ENCODE data around the gene SLC25A23. TPM values are rescaled to one million over a fixed set of nuclear protein-coding genes. Genes with fewer than 3 reads are reported as not detected.

SLC25A23 gene
- total RNA-seq, 1 donor = 22.8 TPM

DNA sequence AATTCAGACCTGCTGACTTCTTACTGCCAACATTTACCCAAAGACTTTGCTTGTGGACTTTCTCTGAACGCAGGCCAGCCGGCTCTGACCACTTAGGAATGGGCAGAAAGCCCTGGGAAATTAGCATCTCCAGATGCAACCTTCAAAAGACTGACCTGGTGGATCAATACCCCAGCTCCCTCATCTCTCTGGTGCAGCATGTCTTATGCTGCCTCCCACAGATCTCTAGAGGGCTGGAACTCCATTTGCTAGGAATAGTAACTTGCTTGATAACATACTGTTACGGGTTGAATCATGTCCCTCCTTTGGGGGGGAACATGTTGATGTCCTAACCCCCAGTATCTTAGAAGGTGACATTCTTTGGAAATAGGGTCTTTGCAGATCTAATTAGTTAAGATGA, 13.1 kb downstream of the SLC25A23 start:
- H3K36me3 ChIP-seq (ENCODE audit: insufficient read depth, low read length) = no peaks in the 10 kb centered on the region
- H3K27me3 ChIP-seq (ENCODE audit: insufficient read depth, low read length) = no peaks in the 10 kb centered on the region
- TF ChIP-seq CTCF (IDR thresholded peaks at IDR 0.05; ENCODE audit: extremely low read depth, low read depth, low read length) = no peak
- no peak overlapping the region for H3K4me3 ChIP-seq (ENCODE audit: insufficient read depth, low read length)
- no peak overlapping the region for H3K27ac ChIP-seq (ENCODE audit: low read depth, low read length)
- H4K20me1 ChIP-seq (ENCODE audit: insufficient read depth, low read length) = no peaks in the 10 kb centered on the region
- no peaks in the 10 kb centered on the region for H3K4me1 ChIP-seq (ENCODE audit: insufficient read depth, low read length)
- H2AFZ ChIP-seq (ENCODE audit: low read length) = no peak overlapping the region
- no peaks in the 10 kb centered on the region for H3K9me3 ChIP-seq (ENCODE audit: low read depth, low read length)
- no peaks in the 10 kb centered on the region for H3K79me2 ChIP-seq (ENCODE audit: insufficient read depth, low read length)
- no peak overlapping the region for H3K4me2 ChIP-seq (ENCODE audit: insufficient read depth, low read length)
- DNase-seq (ENCODE audit: insufficient read length, low spot score, missing footprints) = peak; percentile 45

GRCh38 chr19:6443986-6444385, 15.6 kb downstream of the SLC25A23 start:
- peak; percentile 18 for DNase-seq (ENCODE audit: insufficient read length, low spot score, missing footprints)
- Histone ChIP-seq H3K79me2 (ENCODE audit: insufficient read depth, low read length) (no peaks in the 10 kb centered on the region), H3K27me3 (ENCODE audit: insufficient read depth, low read length) (no peaks in the 10 kb centered on the region), H3K4me3 (ENCODE audit: insufficient read depth, low read length) (no peak overlapping the region), H3K36me3 (ENCODE audit: insufficient read depth, low read length) (no peaks in the 10 kb centered on the region), H4K20me1 (ENCODE audit: insufficient read depth, low read length) (no peaks in the 10 kb centered on the region), H3K4me2 (ENCODE audit: insufficient read depth, low read length) (no peak overlapping the region), H3K4me1 (ENCODE audit: insufficient read depth, low read length) (no peaks in the 10 kb centered on the region), H3K9me3 (ENCODE audit: low read depth, low read length) (no peaks in the 10 kb centered on the region), H2AFZ (ENCODE audit: low read length) (no peak overlapping the region), H3K27ac (ENCODE audit: low read depth, low read length) (no peak overlapping the region)
- TF ChIP-seq CTCF (IDR thresholded peaks at IDR 0.05; ENCODE audit: extremely low read depth, low read depth, low read length) = no peak

DNA sequence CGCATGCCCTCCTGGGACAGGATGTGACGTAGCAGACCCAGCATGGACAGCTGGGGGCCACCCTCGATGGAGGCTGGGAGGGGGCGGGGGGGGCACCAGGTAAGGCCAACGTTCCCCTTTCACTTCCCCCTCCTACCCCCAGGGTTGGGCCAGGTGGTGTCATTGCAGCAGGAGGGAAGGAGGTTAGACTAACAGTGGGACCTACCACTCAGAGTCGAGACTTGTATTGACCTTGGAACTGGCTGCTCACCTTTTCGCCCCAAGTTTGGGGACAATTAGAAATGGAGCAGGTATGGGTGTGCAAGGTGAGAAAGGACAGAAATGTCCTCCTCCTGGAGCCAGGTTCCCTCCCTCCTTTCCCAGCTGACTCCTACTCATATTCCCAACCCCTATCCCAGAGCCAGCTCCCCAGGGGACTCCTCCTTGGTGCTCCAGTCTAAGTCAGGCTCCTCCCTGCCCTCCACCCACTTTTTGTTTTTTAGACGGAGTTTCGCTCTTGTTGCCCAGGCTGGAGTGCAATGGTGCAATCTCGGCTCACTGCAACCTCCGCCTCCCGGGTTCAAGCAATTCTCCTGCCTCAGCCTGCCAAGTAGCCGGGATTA, 17.4 kb downstream of the SLC25A23 start:
- H3K79me2 ChIP-seq (ENCODE audit: insufficient read depth, low read length) = no peaks in the 10 kb centered on the region
- H4K20me1 ChIP-seq (ENCODE audit: insufficient read depth, low read length) = no peaks in the 10 kb centered on the region
- no peak overlapping the region for H3K27ac ChIP-seq (ENCODE audit: low read depth, low read length)
- H2AFZ ChIP-seq (ENCODE audit: low read length) = no peak overlapping the region
- no peaks in the 10 kb centered on the region for H3K4me1 ChIP-seq (ENCODE audit: insufficient read depth, low read length)
- no peaks in the 10 kb centered on the region for H3K27me3 ChIP-seq (ENCODE audit: insufficient read depth, low read length)
- no peak overlapping the region for H3K4me2 ChIP-seq (ENCODE audit: insufficient read depth, low read length)
- no peak overlapping the region for H3K4me3 ChIP-seq (ENCODE audit: insufficient read depth, low read length)
- DNase-seq (ENCODE audit: insufficient read length, low spot score, missing footprints) = peak; percentile 71
- no peaks in the 10 kb centered on the region for H3K36me3 ChIP-seq (ENCODE audit: insufficient read depth, low read length)
- no peaks in the 10 kb centered on the region for H3K9me3 ChIP-seq (ENCODE audit: low read depth, low read length)
- no peak for TF ChIP-seq CTCF (IDR thresholded peaks at IDR 0.05; ENCODE audit: extremely low read depth, low read depth, low read length)

DNA sequence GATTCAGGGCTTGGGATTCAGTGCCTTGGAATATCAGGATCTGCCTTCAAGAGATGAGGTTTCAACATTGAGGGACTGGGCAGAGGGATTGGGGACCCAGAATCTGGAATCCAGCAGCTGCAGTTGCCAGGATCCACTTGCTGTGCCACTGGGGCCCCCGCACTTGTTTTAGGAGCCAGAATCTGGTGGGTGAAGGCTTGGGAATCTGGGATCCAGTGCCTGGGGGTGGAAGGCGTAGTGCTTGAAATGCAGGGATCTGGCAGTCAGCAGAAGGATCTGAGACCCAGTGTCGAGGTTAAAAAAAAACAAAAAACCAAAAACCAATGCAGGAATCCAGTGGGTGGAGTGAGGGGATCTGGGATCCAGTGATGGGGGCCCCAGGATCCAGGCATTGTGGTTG, 18.7 kb downstream of the SLC25A23 start:
- Histone ChIP-seq H3K27ac (ENCODE audit: low read depth, low read length) (no peak overlapping the region), H3K4me3 (ENCODE audit: insufficient read depth, low read length) (no peak overlapping the region), H3K4me1 (ENCODE audit: insufficient read depth, low read length) (no peaks in the 10 kb centered on the region), H3K9me3 (ENCODE audit: low read depth, low read length) (no peaks in the 10 kb centered on the region), H3K4me2 (ENCODE audit: insufficient read depth, low read length) (no peak overlapping the region), H3K36me3 (ENCODE audit: insufficient read depth, low read length) (no peaks in the 10 kb centered on the region), H3K27me3 (ENCODE audit: insufficient read depth, low read length) (no peaks in the 10 kb centered on the region), H2AFZ (ENCODE audit: low read length) (no peak overlapping the region), H3K79me2 (ENCODE audit: insufficient read depth, low read length) (no peaks in the 10 kb centered on the region), H4K20me1 (ENCODE audit: insufficient read depth, low read length) (no peaks in the 10 kb centered on the region)
- DNase-seq (ENCODE audit: insufficient read length, low spot score, missing footprints) = peak; percentile 18
- TF ChIP-seq CTCF (IDR thresholded peaks at IDR 0.05; ENCODE audit: extremely low read depth, low read depth, low read length) = no peak

Data from osteoblast (primary cell).